Lower leg skin (tissue), 3 donors: Measurements from ENCODE around the gene WIPF1.

Experiments used
- POLR2A ChIP-seq, 2 donors: fragments of 450-650 bp; IDR thresholded peaks; one replicate each; pipeline ENCODE4 v1.6.1; 2016 to 2017; ENCODE audit warnings: antibody characterized with exemption in 2 of 2, mild to moderate bottlenecking in 1 of 2, moderate library complexity in 1 of 2
- TF ChIP-seq, protein P1 (sequence below), 3 donors: fragments of 450-650 bp; IDR thresholded peaks; one replicate each; pipeline ENCODE4 v1.5.1; 2016; ENCODE audit warnings: antibody characterized with exemption in 3 of 3, mild to moderate bottlenecking in 3 of 3, moderate library complexity in 2 of 3

DNA sequence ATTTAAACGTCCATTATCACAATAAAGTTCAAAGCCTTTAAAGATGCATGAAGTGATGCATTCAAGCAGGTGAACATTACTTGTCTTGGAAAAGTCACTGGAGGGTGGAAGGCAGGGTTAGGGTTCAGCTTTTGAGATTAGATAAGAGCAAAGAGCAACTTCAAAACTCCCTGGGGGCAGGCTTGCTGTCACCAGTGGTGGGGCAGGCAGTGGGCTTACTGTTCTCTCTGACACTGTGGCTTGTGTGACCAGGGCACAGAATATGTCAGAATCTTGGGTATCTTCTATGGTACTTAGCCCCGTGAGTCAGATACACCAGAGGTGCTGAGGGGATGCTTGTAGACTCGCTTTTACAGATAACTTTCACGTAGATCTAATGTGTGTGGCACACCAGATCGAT is 52.8 kb downstream of the WIPF1 start:
- TF ChIP-seq POLR2A (IDR thresholded peaks at IDR 0.05): no peak
- TF ChIP-seq, protein P1, sequence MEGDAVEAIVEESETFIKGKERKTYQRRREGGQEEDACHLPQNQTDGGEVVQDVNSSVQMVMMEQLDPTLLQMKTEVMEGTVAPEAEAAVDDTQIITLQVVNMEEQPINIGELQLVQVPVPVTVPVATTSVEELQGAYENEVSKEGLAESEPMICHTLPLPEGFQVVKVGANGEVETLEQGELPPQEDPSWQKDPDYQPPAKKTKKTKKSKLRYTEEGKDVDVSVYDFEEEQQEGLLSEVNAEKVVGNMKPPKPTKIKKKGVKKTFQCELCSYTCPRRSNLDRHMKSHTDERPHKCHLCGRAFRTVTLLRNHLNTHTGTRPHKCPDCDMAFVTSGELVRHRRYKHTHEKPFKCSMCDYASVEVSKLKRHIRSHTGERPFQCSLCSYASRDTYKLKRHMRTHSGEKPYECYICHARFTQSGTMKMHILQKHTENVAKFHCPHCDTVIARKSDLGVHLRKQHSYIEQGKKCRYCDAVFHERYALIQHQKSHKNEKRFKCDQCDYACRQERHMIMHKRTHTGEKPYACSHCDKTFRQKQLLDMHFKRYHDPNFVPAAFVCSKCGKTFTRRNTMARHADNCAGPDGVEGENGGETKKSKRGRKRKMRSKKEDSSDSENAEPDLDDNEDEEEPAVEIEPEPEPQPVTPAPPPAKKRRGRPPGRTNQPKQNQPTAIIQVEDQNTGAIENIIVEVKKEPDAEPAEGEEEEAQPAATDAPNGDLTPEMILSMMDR (IDR thresholded peaks at IDR 0.05): no peak
